Cardiac fibroblast (primary cell): ENCODE data around the gene PRKN.

ENCODE experiments used
- DNase-seq, 2 donors: peaks; one replicate each; pipeline versions ENCODE4 v3.0.0 to v3.0.0-alpha.2; 2010; ENCODE audit warnings: low read depth in 2 of 2
- H3K4me3 ChIP-seq, 2 donors: replicated peaks in 1 of 2; 1 replicate in 1 of 2; 2 replicates in 1 of 2; pipeline ENCODE4 v1.5.1; 2011; ENCODE audit warnings: low read depth in 2 of 2, low read length in 2 of 2, mild to moderate bottlenecking in 2 of 2, moderate library complexity in 1 of 2
- TF ChIP-seq, protein P1 (sequence below): IDR thresholded peaks from one replicate; pipeline ENCODE4 v1.5.1; 2011; ENCODE audit warnings: low read depth, mild to moderate bottlenecking, low read length, inconsistent platforms

PRKN gene

GRCh38 chr6:161736326-161736725 is 991.2 kb downstream of the PRKN start:
- TF ChIP-seq, protein P1, sequence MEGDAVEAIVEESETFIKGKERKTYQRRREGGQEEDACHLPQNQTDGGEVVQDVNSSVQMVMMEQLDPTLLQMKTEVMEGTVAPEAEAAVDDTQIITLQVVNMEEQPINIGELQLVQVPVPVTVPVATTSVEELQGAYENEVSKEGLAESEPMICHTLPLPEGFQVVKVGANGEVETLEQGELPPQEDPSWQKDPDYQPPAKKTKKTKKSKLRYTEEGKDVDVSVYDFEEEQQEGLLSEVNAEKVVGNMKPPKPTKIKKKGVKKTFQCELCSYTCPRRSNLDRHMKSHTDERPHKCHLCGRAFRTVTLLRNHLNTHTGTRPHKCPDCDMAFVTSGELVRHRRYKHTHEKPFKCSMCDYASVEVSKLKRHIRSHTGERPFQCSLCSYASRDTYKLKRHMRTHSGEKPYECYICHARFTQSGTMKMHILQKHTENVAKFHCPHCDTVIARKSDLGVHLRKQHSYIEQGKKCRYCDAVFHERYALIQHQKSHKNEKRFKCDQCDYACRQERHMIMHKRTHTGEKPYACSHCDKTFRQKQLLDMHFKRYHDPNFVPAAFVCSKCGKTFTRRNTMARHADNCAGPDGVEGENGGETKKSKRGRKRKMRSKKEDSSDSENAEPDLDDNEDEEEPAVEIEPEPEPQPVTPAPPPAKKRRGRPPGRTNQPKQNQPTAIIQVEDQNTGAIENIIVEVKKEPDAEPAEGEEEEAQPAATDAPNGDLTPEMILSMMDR = no peak
- no peak overlapping the region for H3K4me3 ChIP-seq
- DNase-seq = no peak

DNA sequence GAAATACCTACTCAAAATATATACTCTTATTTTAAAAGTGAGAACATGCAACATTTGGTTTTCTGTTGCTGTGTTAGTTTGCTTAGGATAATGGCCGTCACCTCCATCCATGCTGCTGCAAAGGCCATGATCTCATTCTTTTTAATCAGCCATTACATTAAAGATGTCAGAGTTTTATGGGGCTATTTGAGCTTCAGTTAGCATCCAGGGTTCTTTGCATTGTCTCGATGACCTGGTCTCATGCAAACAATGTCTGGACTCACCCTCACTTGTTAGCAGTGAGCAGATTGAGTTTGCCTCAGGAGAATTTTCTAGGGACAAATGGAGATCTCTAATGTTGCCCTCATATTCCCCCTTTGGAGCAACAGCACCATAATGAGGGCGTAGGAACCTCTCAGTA is 995.0 kb downstream of the PRKN start:
- DNase-seq = no peak
- no peak overlapping the region for H3K4me3 ChIP-seq
- TF ChIP-seq, protein P1 = no peak

DNA sequence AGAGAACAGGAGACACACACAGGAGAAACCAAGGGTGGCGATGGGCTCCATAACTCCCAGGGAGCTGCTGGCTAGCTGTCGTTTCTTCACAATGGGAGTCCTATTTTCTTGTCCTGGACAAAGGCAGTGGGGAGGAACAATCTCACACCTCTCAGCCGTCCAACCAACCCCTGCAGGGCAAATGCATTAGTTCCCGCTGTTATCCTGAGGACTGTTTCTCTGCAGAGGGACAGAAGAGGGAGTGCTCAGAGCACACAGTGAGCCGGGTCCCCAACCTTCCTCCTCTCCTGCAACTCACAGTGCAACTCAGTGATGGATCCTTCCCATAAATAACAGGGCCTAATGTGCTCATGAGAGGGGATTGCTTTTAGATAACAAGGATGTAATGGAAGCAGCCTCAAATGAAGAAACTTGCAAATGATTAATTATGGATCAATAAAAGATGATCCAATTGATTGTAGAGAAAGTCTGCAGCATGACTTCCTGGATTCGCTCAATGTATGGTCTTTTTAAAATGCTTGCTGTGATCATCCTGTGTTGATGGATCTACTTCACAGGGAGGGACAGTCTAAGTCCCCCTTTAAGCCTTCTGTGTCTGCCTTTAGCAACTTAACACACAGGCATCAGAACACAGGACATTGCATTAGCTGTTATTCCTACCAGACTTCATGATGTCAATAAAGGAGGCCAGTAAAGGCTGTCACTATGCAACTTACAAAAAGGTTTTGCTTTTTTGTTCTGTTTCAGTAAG is 1000.3 kb downstream of the PRKN start:
- TF ChIP-seq, protein P1 = no peak
- no peak for DNase-seq
- no peak overlapping the region for H3K4me3 ChIP-seq

DNA sequence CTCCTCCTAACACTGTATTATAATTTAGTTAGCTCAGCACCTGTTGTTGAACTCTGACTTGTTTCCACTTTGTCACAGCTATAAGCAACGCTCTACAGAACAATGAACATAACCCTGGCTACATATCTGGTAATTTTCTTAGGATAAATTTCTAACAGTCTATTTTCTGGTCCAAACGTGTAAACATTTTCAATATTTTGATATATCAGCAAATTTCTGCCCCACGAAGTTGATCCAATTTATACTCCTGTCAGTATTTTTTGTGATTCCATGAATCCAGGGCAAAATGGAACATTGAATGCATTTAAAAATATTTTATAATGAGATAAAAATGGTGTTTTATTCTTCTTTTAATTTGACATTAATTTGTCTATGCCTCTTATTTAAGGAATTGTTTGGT is 1005.2 kb downstream of the PRKN start:
- H3K4me3 ChIP-seq = no peak overlapping the region
- DNase-seq = no peak
- TF ChIP-seq, protein P1 = no peak

- TF ChIP-seq, protein P1 = no peak
- H3K4me3 ChIP-seq = no peak overlapping the region
- DNase-seq = no peak
Measured at GRCh38 chr6:161721511-161721910, 1006.1 kb downstream of the PRKN start.

GRCh38 chr6:161716176-161716575 is 1011.4 kb downstream of the PRKN start:
- TF ChIP-seq, protein P1 = no peak
- no peak overlapping the region for H3K4me3 ChIP-seq
- DNase-seq = no peak

DNA sequence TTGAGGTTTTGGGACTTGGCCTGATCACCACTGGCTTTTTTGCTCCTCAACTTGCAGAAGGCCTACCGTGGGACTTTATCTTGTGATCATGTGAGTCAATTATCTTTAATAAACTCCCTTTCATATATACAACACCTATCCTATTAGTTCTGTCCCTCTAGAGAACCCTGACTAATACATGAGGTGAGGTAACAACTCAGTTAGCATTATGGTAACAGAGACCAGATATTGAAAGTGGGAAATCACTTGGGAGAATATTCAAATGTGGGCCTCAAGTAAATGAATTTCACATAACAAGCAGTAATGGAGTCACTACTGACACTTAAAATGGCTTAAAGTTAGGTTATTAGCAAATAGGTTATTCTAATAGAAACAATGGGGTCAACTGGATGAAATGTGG is 1015.6 kb downstream of the PRKN start:
- no peak overlapping the region for H3K4me3 ChIP-seq
- no peak for DNase-seq
- TF ChIP-seq, protein P1 = no peak
